HEK293T (cell line): ENCODE results near the gene BSN.

Experiments
- CTCF ChIA-PET: fragments of 350-600 bp; formaldehyde crosslinking; extraction: SDS; loops from one replicate; lab custom pipeline; 2021; ENCODE audit warnings: antibody characterized with exemption, inconsistent platforms; lab: Yijun Ruan, JAX
- POLR2A ChIA-PET: fragments of 350-600 bp; formaldehyde crosslinking; extraction: SDS; loops from one replicate; lab custom pipeline; 2020; ENCODE audit warnings: antibody characterized with exemption, inconsistent platforms; lab: Yijun Ruan, JAX
- DNase-seq: peaks from one replicate; pipeline ENCODE4 v3.0.0; 2012; ENCODE audit warnings: mixed read lengths; ENCODE audit errors: extremely low spot score
- ARNT ChIP-seq: fragments of 450-650 bp; IDR thresholded peaks from 2 replicates; pipeline ENCODE4 v1.6.1; 2017; ENCODE audit warnings: mild to moderate bottlenecking
- BHLHE40 ChIP-seq: fragments of 450-650 bp; IDR thresholded peaks from 2 replicates; pipeline ENCODE4 v1.6.1; 2016; ENCODE audit warnings: mild to moderate bottlenecking, moderate library complexity, borderline replicate concordance
- CTBP1 ChIP-seq: fragments of 450-650 bp; IDR thresholded peaks from 2 replicates; pipeline ENCODE4 v1.6.1; 2016; ENCODE audit warnings: borderline replicate concordance
- ELF4 ChIP-seq: fragments of 450-650 bp; IDR thresholded peaks from 2 replicates; pipeline ENCODE4 v1.6.1; 2017; ENCODE audit warnings: antibody characterized with exemption
- FOXA1 ChIP-seq: fragments of 450-650 bp; IDR thresholded peaks from 2 replicates; pipeline ENCODE4 v1.6.1; 2016; ENCODE audit warnings: mild to moderate bottlenecking
- FOXK2 ChIP-seq: fragments of 450-650 bp; IDR thresholded peaks from 2 replicates; pipeline ENCODE4 v1.6.1; 2016; ENCODE audit warnings: mild to moderate bottlenecking
- FOXM1 ChIP-seq: fragments of 450-650 bp; IDR thresholded peaks from 2 replicates; pipeline ENCODE4 v1.6.1; 2017; ENCODE audit warnings: mild to moderate bottlenecking, borderline replicate concordance
- HDGF ChIP-seq: fragments of 450-650 bp; IDR thresholded peaks from 2 replicates; pipeline ENCODE4 v1.6.1; 2017; ENCODE audit warnings: antibody characterized with exemption, borderline replicate concordance
- L3MBTL2 ChIP-seq: fragments of 450-650 bp; conservative IDR thresholded peaks from 2 replicates; pipeline ENCODE4 v1.6.1; 2016; ENCODE audit warnings: mild to moderate bottlenecking
- LEF1 ChIP-seq: fragments of 450-650 bp; IDR thresholded peaks from 2 replicates; pipeline ENCODE4 v1.6.1; 2017; ENCODE audit warnings: mild to moderate bottlenecking, borderline replicate concordance
- NFRKB ChIP-seq: fragments of 450-650 bp; IDR thresholded peaks from 2 replicates; pipeline ENCODE4 v1.6.1; 2016; ENCODE audit warnings: mild to moderate bottlenecking, moderate library complexity
- PKNOX1 ChIP-seq: fragments of 450-650 bp; IDR thresholded peaks from 2 replicates; pipeline ENCODE4 v1.6.1; 2016
- SP1 ChIP-seq: fragments of 450-650 bp; IDR thresholded peaks from 2 replicates; pipeline ENCODE4 v1.6.1; 2017
- SUZ12 ChIP-seq: fragments of 450-650 bp; IDR thresholded peaks from 2 replicates; pipeline ENCODE4 v1.6.1; 2016; ENCODE audit warnings: mild to moderate bottlenecking
- TARDBP ChIP-seq: fragments of 450-650 bp; IDR thresholded peaks from 2 replicates; pipeline ENCODE4 v1.6.1; 2016
- ZNF384 ChIP-seq: fragments of 450-650 bp; IDR thresholded peaks from 2 replicates; pipeline ENCODE4 v1.6.1; 2016

The BSN gene

GRCh38 chr3:49658711-49659110 lies 104.4 kb downstream of the BSN start:
- CTCF ChIA-PET = interaction anchor here (0.5 kb wide), 1 partner anchor 490 kb away, joined by 3 read pairs; no protein-coding TSS in a partner anchor
- no peak for DNase-seq
- POLR2A ChIA-PET = no interaction called here
- no peak for TF ChIP-seq LEF1
- TF ChIP-seq FOXK2 = no peak
- no peak for TF ChIP-seq BHLHE40
- TF ChIP-seq SP1 = no peak
- no peak for TF ChIP-seq ARNT
- no peak for TF ChIP-seq ELF4
- TF ChIP-seq CTBP1 = no peak
- TF ChIP-seq L3MBTL2 = no peak
- TF ChIP-seq NFRKB = no peak
- TF ChIP-seq SUZ12 = no peak
- TF ChIP-seq FOXA1 = no peak
- no peak for TF ChIP-seq TARDBP
- no peak for TF ChIP-seq FOXM1
- TF ChIP-seq ZNF384 = no peak
- no peak for TF ChIP-seq HDGF

GRCh38 chr3:49659756-49660155 lies 105.5 kb downstream of the BSN start:
- CTCF ChIA-PET = interaction anchor here (0.5 kb wide), 1 partner anchor 86 kb away, joined by 5 read pairs; no protein-coding TSS in a partner anchor

GRCh38 chr3:49661281-49661680 lies 107.0 kb downstream of the BSN start:
- DNase-seq = no peak
- ChIA-PET POLR2A (no interaction called here), CTCF (no interaction called here)
- no peak for TF ChIP-seq CTBP1
- TF ChIP-seq SUZ12 = no peak
- TF ChIP-seq ELF4 = no peak
- no peak for TF ChIP-seq TARDBP
- no peak for TF ChIP-seq BHLHE40
- TF ChIP-seq HDGF = no peak
- no peak for TF ChIP-seq SP1
- no peak for TF ChIP-seq PKNOX1

More at GRCh38 chr3:49659756-49660155, 105.5 kb downstream of the BSN start:
- DNase-seq = no peak
- TF ChIP-seq NFRKB (no peak), FOXA1 (no peak), PKNOX1 (no peak), ZNF384 (no peak), LEF1 (no peak), BHLHE40 (no peak), L3MBTL2 (no peak), HDGF (no peak), ARNT (no peak), SUZ12 (no peak), ELF4 (no peak), FOXM1 (no peak), FOXK2 (no peak), CTBP1 (no peak), SP1 (no peak), TARDBP (no peak)
- POLR2A ChIA-PET = no interaction called here

- POLR2A ChIA-PET = no interaction called here
- DNase-seq = no peak
- CTCF ChIA-PET = no interaction called here
- no peak for TF ChIP-seq LEF1
These were observed 107.7 kb downstream of the BSN start for GRCh38 chr3:49662021-49662420.

- ChIA-PET CTCF (interaction anchor here (0.6 to 1.0 kb wide), 2 partner anchors 9 to 104 kb away, joined by 3 to 5 read pairs; no protein-coding TSS in a partner anchor), POLR2A (interaction anchor here (1.3 kb wide), 1 partner anchor 10 kb away, joined by 3 read pairs; no protein-coding TSS in a partner anchor)
- TF ChIP-seq PKNOX1 (no peak), SUZ12 (no peak), BHLHE40 (no peak), FOXK2 (no peak), ARNT (no peak), LEF1 (no peak), FOXA1 (no peak), ELF4 (no peak), FOXM1 (no peak)
- no peak for DNase-seq
These were observed 108.6 kb downstream of the BSN start for GRCh38 chr3:49662720-49663413.

GRCh38 chr3:49663831-49664230 lies 109.6 kb downstream of the BSN start:
- ChIA-PET CTCF (interaction anchor here (1.0 kb wide), 1 partner anchor 8 kb away, joined by 3 read pairs; no protein-coding TSS in a partner anchor), POLR2A (interaction anchor here (1.0 kb wide), 1 partner anchor 124 kb away, joined by 4 read pairs; no protein-coding TSS in a partner anchor)
- TF ChIP-seq ELF4 = no peak
- no peak for TF ChIP-seq NFRKB

GRCh38 chr3:49664300-49664699 lies 110.0 kb downstream of the BSN start:
- TF ChIP-seq SP1 (no peak), ARNT (no peak), CTBP1 (no peak)
- ChIA-PET POLR2A (interaction anchor here (1.0 kb wide), 1 partner anchor 125 kb away, joined by 4 read pairs; no protein-coding TSS in a partner anchor), CTCF (no interaction called here)
- no peak for DNase-seq

More at GRCh38 chr3:49663831-49664230, 109.6 kb downstream of the BSN start:
- no peak for DNase-seq
